IPS-18a (cell line): Measurements from ENCODE around the gene PRPF8.

Source experiments
- H3K27ac ChIP-seq: one replicate; pipeline ENCODE4 v1.5.1; 2013; ENCODE audit warnings: low read length
- H3K27me3 ChIP-seq: one replicate; pipeline ENCODE4 v1.6.1; 2013; ENCODE audit warnings: mild to moderate bottlenecking, low read length; ENCODE audit not compliant: control insufficient read depth, insufficient read depth
- H3K36me3 ChIP-seq: one replicate; pipeline ENCODE4 v1.6.1; 2013; ENCODE audit warnings: low read depth, low read length; ENCODE audit not compliant: control insufficient read depth
- H3K4me1 ChIP-seq: one replicate; pipeline ENCODE4 v1.6.1; 2013; ENCODE audit warnings: low read depth, low read length; ENCODE audit not compliant: control insufficient read depth
- H3K4me3 ChIP-seq: one replicate; pipeline ENCODE4 v1.5.1; 2013; ENCODE audit warnings: low read length
- H3K9ac ChIP-seq: one replicate; pipeline ENCODE4 v1.6.1; 2013; ENCODE audit warnings: mild to moderate bottlenecking, low read length, moderate library complexity
- H3K9me3 ChIP-seq: one replicate; pipeline ENCODE4 v1.6.1; 2013; ENCODE audit warnings: low read depth, low read length; ENCODE audit not compliant: control insufficient read depth

Gene PRPF8

GRCh38 chr17:1648173-1648962, 36.3 kb downstream of the PRPF8 start:
- Histone ChIP-seq H3K27ac (no peak overlapping the region), H3K4me3 (peak overlapping the region; percentile 59), H3K9me3 (no peaks in the 10 kb centered on the region), H3K36me3 (peaks cover 29% of the 10 kb centered on the region), H3K9ac (no peak overlapping the region), H3K4me1 (peaks cover 9% of the 10 kb centered on the region), H3K27me3 (peaks cover 20% of the 10 kb centered on the region)

- Histone ChIP-seq H3K9ac (no peak overlapping the region), H3K36me3 (peaks cover 23% of the 10 kb centered on the region), H3K4me3 (no peak overlapping the region), H3K4me1 (peaks cover 9% of the 10 kb centered on the region), H3K27ac (no peak overlapping the region), H3K9me3 (no peaks in the 10 kb centered on the region), H3K27me3 (peaks cover 20% of the 10 kb centered on the region)
Observed at GRCh38 chr17:1647802-1648171, 36.9 kb downstream of the PRPF8 start.

GRCh38 chr17:1646199-1646875, 38.3 kb downstream of the PRPF8 start:
- no peak overlapping the region for H3K4me3 ChIP-seq
- H3K4me1 ChIP-seq, result peaks cover 9% of the 10 kb centered on the region
- H3K9me3 ChIP-seq, result no peaks in the 10 kb centered on the region
- H3K9ac ChIP-seq, result no peak overlapping the region
- H3K27me3 ChIP-seq, result peaks cover 20% of the 10 kb centered on the region
- H3K36me3 ChIP-seq, result peaks cover 9% of the 10 kb centered on the region
- H3K27ac ChIP-seq, result no peak overlapping the region

GRCh38 chr17:1645207-1646171, 39.2 kb downstream of the PRPF8 start, which contains the start of gene SCARF1:
Gene SCARF1 (minus strand): TSS chr17:1645732. CDS start chr17:1645697, 35 bp downstream.
- Histone ChIP-seq H3K4me3 (no peak within 1 kb of the TSS), H3K9ac (no peak within 1 kb of the TSS), H3K27ac (no peak within 1 kb of the TSS)

GRCh38 chr17:1644493-1645206, 40.0 kb downstream of the PRPF8 start:
- peaks cover 20% of the 10 kb centered on the region for H3K27me3 ChIP-seq
- no peak overlapping the region for H3K9ac ChIP-seq
- H3K27ac ChIP-seq, result no peak overlapping the region
- H3K4me3 ChIP-seq, result no peak overlapping the region
- no peaks in the 10 kb centered on the region for H3K9me3 ChIP-seq
- H3K4me1 ChIP-seq, result peaks cover 5% of the 10 kb centered on the region
- no peaks in the 10 kb centered on the region for H3K36me3 ChIP-seq

More at GRCh38 chr17:1645207-1646171, 39.2 kb downstream of the PRPF8 start, which contains the start of gene SCARF1:
- peaks cover 9% of the 10 kb centered on the region for H3K4me1 ChIP-seq
- peaks cover 20% of the 10 kb centered on the region for H3K27me3 ChIP-seq
- H3K9me3 ChIP-seq, result no peaks in the 10 kb centered on the region
- H3K36me3 ChIP-seq, result peaks cover under 1% of the 10 kb centered on the region

- no peak overlapping the region for H3K9ac ChIP-seq
- no peaks in the 10 kb centered on the region for H3K36me3 ChIP-seq
- peaks cover 20% of the 10 kb centered on the region for H3K27me3 ChIP-seq
- no peaks in the 10 kb centered on the region for H3K9me3 ChIP-seq
- H3K27ac ChIP-seq, result no peak overlapping the region
- peaks cover 5% of the 10 kb centered on the region for H3K4me1 ChIP-seq
- peak overlapping the region; percentile 45 for H3K4me3 ChIP-seq
Observed at GRCh38 chr17:1643999-1644492, 40.6 kb downstream of the PRPF8 start.

- Histone ChIP-seq H3K27ac (no peak overlapping the region), H3K36me3 (no peaks in the 10 kb centered on the region), H3K4me3 (peak overlapping the region; percentile 45), H3K9ac (no peak overlapping the region), H3K9me3 (no peaks in the 10 kb centered on the region), H3K4me1 (peaks cover 5% of the 10 kb centered on the region), H3K27me3 (peaks cover 20% of the 10 kb centered on the region)
Observed at GRCh38 chr17:1643293-1643998, 41.2 kb downstream of the PRPF8 start.

- Histone ChIP-seq H3K27ac (no peak overlapping the region), H3K36me3 (no peaks in the 10 kb centered on the region), H3K9me3 (no peaks in the 10 kb centered on the region), H3K4me3 (no peak overlapping the region), H3K9ac (no peak overlapping the region), H3K27me3 (peaks cover 12% of the 10 kb centered on the region), H3K4me1 (peaks cover 5% of the 10 kb centered on the region)
Observed at GRCh38 chr17:1641065-1641403, 43.6 kb downstream of the PRPF8 start.

GRCh38 chr17:1640329-1641064, 44.2 kb downstream of the PRPF8 start:
- no peak overlapping the region for H3K4me3 ChIP-seq
- peaks cover 12% of the 10 kb centered on the region for H3K27me3 ChIP-seq
- H3K4me1 ChIP-seq, result peaks cover 5% of the 10 kb centered on the region
- H3K27ac ChIP-seq, result no peak overlapping the region
- no peaks in the 10 kb centered on the region for H3K36me3 ChIP-seq
- no peak overlapping the region for H3K9ac ChIP-seq
- no peaks in the 10 kb centered on the region for H3K9me3 ChIP-seq
